ENCODE results near the gene CTNND1.
"Not testable (repeated sequence)": the region's sequence is repeated elsewhere in the genome, so short reads cannot be mapped to it uniquely, and the experiment has no call there.

The CTNND1 gene, protein sequence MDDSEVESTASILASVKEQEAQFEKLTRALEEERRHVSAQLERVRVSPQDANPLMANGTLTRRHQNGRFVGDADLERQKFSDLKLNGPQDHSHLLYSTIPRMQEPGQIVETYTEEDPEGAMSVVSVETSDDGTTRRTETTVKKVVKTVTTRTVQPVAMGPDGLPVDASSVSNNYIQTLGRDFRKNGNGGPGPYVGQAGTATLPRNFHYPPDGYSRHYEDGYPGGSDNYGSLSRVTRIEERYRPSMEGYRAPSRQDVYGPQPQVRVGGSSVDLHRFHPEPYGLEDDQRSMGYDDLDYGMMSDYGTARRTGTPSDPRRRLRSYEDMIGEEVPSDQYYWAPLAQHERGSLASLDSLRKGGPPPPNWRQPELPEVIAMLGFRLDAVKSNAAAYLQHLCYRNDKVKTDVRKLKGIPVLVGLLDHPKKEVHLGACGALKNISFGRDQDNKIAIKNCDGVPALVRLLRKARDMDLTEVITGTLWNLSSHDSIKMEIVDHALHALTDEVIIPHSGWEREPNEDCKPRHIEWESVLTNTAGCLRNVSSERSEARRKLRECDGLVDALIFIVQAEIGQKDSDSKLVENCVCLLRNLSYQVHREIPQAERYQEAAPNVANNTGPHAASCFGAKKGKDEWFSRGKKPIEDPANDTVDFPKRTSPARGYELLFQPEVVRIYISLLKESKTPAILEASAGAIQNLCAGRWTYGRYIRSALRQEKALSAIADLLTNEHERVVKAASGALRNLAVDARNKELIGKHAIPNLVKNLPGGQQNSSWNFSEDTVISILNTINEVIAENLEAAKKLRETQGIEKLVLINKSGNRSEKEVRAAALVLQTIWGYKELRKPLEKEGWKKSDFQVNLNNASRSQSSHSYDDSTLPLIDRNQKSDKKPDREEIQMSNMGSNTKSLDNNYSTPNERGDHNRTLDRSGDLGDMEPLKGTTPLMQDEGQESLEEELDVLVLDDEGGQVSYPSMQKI

DNA sequence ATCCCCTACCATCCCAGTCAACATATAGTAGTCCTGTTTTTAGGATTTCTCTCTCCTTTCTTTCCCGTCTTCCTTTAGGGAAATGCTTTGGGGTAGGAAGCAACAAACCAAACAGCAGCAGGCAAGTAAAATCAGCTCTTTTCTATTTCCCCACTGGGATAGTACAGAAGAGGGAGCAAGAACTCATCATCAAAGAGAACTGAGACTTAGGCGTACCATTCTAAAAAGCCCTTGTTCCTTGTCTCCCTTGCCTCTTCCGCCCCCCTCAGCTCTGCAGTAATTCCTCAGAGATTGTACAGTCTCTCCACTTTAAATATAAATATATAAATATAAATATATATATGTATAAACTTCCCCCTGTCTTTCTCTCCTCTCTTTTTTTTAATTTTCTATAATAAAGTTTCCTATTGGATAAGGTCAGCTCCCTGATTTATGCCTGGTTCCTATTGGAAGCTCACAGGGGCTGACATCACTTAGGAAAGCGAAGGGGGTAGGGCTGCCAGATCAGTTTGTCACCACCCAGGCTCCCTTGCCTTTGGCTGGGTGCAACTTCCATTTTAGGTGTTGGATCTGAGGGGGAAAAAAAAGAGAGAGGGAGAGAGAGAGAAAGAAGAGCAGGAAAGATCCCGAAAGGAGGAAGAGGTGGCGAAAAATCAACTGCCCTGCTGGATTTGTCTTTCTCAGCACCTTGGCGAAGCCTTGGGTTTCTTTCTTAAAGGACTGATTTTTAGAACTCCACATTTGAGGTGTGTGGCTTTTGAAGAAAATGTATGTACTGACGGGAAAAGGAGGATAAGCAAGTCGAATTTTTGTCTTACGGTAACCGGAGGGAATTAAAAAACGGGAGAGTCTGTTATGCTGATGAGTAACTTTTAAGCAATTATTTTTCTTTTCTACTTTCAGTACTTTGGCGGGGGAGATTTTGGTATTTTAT lies at the start of gene CTNND1:
CTNND1 (plus strand) TSS at position 502 of the 934 bp plus-strand sequence. CDS start 29,677 bp downstream, outside the sequence.
- no peak for DNase-seq (ENCODE audit: low read depth)

DNA sequence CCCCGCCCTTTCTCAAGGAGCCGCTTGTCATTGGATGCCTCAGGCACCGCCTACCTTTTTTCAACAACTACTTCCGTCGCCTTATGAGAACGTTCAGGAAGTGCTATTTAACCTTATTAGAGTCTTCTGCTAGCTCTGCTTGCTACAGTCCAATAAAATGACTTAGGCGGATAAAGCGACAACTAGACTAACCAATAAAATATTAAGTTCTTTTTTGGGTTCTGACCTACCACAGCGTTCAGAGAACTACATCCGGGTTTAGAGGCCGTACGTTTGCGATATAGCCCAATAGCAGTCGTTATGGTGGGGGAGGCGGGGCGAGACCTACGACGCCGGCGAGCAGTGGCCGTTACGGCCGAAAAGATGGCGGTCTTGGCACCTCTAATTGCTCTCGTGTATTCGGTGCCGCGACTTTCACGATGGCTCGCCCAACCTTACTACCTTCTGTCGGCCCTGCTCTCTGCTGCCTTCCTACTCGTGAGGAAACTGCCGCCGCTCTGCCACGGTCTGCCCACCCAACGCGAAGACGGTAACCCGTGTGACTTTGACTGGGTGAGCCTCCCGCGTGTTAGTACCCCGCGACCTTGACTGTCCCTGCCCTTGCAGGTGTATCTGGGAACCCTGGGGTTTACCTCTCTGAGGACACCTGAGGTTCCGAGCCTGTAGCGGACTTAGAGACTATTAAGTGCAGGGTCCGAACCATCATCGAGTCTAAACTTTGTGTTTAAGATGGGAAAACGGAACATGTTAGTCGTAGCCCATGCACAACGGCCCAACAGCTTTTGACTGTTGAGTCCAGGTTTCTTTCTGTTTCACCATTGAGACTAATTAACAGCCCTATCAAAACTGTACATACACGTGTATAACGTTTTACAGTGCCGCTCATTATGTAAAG lies 49.1 kb upstream of the CTNND1 start, which contains the start of gene TMX2:
TMX2 (plus strand) TSS at position 338 of the 895 bp plus-strand sequence; CDS start at position 364, 26 bp downstream.
- peak; percentile 80 for DNase-seq (ENCODE audit: low read depth)

DNA sequence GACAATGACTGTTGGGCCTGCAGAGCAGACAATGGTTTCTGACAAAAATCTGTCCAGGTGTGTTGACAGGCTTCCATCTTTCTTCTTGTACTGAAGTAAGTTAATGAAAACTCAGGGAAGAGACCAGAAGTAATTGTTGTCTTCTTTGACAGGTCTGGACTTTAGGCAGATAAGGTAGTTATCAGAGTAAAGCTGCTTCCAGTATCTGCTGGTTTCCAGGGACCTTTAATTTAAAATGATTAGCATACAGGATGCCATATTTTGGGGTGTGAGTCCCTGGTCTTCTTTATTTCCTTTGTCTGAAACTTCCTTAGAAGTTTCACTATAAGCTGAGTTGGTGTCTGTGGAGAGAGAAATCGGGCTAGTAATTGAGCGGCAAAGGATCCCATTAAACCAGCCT lies 47.8 kb upstream of the CTNND1 start:
- no peak for DNase-seq (ENCODE audit: low read depth)

DNA sequence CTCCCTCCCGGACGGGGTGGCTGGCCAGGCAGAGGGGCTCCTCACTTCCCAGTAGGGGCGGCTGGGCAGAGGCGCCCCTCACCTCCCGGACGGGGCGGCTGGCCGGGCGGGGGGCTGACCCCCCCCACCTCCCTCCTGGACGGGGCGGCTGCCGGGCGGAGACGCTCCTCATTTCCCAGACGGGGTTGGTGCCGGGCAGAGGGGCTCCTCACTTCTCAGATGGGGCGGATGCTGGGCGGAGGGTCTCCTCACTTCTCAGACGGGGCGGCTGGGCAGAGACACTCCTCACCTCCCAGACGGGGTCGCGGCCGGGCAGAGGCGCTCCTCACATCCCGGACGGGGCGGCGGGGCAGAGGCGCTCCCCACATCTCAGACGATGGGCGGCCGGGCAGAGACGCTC lies 44.9 kb upstream of the CTNND1 start:
- not testable (repeated sequence) for DNase-seq (ENCODE audit: low read depth)

DNA sequence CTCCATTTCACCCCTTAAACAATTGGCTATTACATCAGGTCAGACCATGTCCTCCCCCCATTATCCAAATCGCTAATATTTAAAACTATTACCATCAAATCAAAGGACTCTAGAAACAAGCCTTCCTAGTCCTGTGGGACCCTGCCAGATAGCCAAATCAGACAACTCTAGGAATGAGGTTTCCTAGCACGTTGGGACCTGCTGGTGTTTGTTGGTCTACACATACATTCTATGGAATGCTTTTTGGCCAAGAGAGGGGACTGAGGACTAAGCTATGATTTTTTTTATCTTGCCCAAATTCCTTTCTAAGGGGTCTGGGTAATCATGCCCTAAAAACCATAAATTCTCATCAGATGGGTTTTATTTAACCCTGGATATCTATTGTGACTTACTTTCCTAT lies 34.4 kb upstream of the CTNND1 start:
- no peak for DNase-seq (ENCODE audit: low read depth)

DNA sequence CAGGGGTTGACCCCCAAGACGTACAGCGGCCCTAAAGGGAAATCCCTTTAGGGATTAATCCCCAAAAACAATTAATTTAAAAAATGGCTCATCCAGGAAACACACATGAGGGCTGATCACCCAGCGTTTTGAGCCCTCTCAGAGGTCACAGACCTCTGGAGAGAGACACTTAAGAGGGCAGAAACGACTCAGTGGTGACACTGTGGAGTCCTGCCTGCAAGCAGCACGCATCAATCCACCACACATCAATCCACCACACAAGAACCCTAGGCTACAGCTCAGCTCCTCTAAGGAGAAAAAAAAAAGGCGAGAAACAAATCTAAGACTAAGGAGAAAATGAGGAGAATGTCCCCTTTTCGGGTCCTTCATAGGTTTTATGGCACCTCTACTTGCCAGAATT lies 32.8 kb upstream of the CTNND1 start:
- DNase-seq (ENCODE audit: low read depth): no peak

DNA sequence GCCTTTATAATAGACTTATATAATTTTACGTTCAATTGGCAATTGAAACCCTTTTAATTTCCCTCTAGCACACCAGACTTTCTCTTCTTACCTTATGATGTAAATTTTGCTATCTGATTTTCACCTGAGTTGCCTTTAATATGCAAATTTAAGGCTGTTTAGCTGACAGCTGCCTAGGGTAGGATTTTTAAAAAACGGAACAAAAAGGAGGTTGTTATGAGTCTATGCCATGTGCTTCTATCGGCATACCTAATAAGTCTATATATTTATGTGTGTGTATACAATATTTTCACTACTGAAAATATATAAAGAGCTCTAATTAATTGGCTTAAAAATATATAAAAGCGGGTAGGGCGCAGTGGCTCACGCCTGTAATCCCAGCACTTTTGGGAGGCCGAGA lies 32.1 kb upstream of the CTNND1 start:
- no peak for DNase-seq (ENCODE audit: low read depth)

DNA sequence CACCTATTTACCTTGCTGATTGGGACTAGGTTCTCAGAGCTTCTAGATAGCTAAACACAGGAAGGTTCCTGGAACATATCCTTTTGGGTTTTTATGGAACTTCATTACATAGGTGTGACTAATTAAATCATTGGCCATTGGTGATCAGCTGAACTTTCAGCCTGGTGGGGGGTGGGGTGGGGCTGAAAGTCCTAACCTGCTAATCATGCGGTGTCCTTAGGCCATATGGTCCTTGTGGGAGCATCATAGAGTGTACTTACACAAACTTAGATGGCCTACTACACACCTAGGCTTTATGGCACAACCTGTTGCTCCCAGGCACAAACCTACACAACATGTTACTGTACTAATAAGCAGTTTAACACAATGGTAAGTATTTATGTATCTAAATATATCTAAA lies 28.9 kb upstream of the CTNND1 start:
- DNase-seq (ENCODE audit: low read depth): no peak

DNA sequence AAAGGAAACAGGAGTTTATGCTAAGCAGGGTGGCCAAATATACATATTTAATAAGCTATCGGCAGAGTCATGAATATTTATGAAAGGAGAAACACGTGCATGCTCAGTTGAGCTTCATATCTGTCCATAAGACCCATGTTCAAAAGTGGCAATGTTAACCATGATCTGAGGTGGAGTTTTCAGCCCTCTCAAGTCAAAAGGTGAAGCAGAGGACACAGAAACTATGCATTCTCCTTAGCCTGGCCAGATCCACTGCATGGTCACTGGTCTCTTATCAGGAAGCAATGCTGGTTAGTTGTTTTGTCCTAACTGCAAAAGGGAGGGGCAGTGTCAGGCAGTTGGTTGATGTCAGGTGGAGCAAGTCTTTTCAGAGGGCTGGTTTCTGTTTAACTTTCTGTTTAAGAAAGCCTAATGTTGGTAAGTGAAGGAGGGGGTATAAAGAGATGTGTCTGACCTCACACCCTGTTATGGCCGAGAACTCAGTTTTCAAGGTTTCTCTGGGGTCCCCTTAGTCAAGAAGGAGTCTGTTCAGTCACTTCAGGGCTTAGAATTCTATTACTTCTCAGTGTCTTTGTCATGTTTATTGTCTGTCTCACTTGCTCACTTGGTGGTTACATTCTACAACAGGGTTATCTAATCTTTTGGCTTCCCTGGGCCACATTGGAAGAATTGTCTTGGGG lies 25.8 kb upstream of the CTNND1 start:
- DNase-seq (ENCODE audit: low read depth): no peak

DNA sequence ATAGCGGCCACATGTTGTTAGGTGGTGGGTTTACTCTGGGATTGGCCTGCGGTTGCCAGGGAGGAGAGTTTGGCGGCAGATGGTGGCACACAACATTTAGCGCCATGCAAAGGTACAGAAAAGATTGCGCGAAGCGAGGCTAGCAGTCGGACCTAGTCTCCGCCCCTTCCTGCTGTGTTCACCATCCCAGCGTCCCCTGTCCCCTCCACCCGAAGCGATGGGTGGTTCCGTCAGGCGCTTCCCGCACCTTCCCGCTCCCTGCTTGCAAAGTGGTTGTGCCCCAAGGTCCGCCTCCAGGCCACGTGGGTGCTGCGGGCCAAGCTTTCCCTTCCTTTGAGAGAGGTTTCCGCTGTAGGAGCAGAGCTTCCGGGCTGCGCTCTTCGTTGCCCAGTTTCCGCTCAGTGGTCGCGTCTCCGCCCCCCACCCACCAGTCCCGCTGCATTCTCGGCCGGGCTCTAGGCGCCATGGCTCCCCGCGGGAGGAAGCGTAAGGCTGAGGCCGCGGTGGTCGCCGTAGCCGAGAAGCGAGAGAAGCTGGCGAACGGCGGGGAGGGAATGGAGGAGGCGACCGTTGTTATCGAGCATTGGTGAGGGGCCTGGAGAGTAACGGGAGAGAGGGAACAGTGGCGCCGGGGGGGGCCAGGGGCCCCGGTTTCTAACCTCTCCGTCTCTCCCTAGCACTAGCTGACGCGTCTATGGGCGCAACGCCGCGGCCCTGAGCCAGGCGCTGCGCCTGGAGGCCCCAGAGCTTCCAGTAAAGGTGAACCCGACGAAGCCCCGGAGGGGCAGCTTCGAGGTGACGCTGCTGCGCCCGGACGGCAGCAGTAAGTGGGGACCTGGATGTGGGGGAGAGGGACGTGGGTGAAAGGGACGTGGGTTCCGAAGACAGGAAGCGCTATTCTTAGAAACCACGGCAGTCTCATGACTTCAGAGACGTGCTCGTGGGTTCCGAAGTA lies 20.2 kb upstream of the CTNND1 start, which contains the start of gene SELENOH:
SELENOH (plus strand) TSS at position 360 of the 955 bp plus-strand sequence; CDS start at position 465, 105 bp downstream.
- DNase-seq (ENCODE audit: low read depth): peak; percentile 87

DNA sequence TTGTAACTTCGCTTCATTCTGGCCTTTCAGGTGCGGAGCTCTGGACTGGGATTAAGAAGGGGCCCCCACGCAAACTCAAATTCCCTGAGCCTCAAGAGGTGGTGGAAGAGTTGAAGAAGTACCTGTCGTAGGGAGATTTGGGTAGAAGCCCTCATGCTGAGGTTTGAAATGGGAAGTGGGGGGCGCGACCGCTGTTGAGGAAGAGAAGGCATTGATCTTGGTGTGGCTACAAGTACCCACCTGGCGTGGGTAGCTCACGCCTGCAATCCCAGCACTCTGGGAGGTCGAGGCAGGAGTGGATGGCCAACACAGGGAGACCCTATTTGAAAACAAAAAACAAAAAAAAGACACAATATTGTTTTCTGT lies 19.5 kb upstream of the CTNND1 start:
- no peak for DNase-seq (ENCODE audit: low read depth)

DNA sequence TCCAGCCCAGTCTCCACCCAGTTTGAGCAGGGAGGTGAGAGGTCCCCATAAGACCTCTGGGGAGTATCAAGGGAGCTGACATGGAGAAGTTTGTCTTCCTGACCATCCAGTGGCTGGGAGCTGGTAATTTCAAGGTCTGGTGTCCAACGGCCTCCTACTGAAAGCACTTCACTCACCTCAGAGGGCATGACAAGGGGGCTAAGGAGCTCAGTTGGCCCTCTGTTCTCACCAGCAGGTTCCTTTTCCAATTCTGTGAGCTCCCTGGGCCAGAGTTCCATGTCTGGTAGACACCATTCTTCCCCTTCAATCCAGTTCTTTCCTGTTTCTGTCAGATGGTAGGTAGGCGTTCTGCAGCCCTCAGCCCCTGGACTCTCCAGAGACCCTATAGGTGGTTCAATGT lies 17.2 kb upstream of the CTNND1 start:
- DNase-seq (ENCODE audit: low read depth): no peak

DNA sequence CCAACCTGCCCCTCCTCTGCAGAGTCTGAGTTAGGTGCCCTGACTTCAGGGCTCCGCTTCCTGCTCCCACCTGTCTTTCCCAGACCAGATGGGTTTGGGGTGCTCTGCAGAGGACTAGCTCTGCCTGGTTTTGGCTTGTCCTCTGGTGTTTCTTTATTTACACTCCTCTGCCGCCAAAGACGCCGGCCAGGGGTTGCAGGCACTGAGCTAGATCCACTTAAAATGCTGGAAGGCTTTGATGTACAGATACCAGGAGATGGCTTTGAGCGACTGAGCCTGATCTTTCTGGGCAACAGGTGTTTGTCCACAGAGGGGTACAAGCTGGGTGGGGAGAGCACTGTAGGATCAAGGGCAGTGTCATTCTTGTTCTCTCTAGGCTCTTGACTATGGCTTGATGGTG lies 16.4 kb upstream of the CTNND1 start:
- no peak for DNase-seq (ENCODE audit: low read depth)

DNA sequence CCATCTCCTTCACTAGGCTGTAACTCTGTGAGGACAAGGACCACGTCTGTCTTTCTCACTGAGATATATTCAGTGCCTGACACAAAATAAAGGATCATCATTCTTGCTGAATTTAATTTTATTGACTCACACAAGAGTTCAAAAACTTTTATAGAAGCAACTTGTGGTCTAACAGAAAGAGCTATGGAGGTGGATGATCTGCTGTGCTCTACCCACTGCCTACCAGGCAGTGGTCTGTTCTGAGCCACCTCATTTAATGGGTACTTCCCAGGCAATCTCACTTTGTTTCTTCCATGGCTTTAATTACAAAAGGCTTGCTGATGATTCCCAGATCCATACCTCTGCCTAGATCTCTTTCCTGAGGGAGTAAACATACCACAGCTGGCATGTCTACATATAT lies 14.7 kb upstream of the CTNND1 start:
- no peak for DNase-seq (ENCODE audit: low read depth)

DNA sequence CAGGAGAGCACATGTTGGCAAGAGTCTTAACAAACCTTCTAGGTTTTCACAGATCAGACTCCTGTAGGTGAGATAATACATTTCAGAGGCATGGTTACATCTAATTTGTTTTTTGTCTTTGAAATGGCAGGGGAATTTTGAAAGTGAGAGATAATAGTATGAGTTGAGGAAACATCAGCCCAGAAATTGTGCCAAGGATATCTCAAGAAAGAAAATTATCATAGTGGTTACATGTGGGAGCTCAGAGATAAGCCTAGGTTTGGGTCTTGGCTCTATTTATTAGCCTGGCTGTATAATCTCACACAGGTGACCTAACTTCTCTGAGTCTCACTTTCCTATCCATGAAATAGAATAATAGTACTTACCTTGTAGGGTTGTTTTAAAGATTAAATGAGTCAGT lies 10.4 kb upstream of the CTNND1 start:
- DNase-seq (ENCODE audit: low read depth): no peak

DNA sequence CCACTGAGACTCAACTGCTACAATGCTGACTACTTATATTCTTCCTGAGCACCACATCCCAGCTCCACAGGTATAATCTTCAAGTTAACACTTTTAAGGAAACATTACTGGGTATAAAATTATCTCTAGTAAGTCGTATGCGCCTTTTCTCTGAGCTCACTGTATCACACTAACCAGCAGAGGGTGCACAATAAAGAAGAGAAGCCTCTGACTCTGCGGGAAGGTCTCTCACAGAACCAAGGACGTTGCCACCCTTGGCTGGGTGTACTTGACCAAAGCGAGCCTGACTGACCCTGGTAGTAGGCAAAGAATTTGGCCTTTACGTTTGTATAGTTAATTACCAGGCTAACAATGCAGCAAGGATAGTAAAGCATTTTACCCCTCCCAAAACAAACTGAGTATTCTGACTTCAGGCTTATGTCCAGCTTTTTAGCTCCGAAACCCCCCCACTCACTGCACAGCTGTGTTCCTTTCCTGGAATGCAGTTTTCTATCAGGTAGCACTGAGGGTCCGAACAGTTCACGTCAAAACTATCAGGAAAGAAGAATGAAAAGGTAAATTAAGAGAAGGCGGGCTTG lies 9.8 kb upstream of the CTNND1 start, which contains the start of gene BTBD18:
BTBD18 (minus strand) TSS at position 144 of the 578 bp plus-strand sequence. CDS start 631 bp downstream, outside the sequence.
- no peak for DNase-seq (ENCODE audit: low read depth)

DNA sequence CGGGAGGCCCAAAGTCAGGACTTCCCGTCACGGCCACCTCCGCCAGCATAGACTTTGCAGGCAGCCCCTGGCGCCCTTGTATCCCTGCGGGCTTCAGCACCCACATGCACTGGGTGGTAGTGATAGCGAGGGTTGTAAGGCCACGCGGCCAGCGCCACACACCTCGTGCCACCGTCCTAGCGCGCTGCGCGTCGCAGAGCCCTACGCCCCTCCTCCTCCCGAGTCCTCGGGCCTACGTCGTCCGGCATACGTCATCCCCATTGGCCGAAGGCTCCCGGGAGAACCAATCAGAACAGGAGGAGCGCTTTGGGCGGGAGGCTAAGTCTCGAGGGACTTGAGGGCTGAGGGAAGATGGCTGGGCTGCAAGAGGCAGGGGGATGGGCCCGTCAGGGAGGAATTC lies 8.6 kb upstream of the CTNND1 start:
- DNase-seq (ENCODE audit: low read depth): no peak

DNA sequence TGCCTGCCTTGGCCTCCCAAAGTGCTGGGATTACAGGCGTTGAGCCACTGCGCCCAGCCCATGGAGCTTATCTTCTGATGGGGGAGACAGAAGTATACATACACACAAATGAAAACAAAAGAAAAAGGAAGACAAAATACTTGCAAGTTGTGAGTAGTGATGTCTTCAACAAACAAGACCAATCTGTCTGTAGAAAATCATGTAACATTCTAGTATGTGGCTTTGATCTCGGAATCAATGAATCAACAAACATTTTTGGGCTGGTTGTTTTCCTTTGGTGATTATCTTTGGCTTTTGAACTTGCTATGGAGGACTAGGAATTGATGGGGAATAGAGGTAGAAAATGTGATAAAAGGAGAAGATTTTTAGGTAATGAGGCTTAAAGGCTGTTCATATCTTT lies 3.4 kb upstream of the CTNND1 start:
- DNase-seq (ENCODE audit: low read depth): no peak

Measured in stimulated activated CD8-positive, alpha-beta memory T cell treated with anti-CD3 and anti-CD28 coated beads, Interleukin-12 subunit alpha, Interleukin-12 subunit beta, amount 100 ng/mL, for 4 hours (primary cell).